GM12878 (cell line): ENCODE results near the gene DIRAS1. TPM values are rescaled to one million over a fixed set of nuclear protein-coding genes. Genes with fewer than 3 reads are reported as not detected.
A peak's percentile ranks its signal among the peaks of the same experiment; 100 is the strongest.

Source experiments
- ATAC-seq: fragments of 200-7000 bp; cut with Tn5 transposase; 3 replicates; pipeline ENCODE4 v1.9.1; 2020; ENCODE audit warnings: mild to moderate bottlenecking, moderate library complexity
- BruUV-seq: library from RNA; stranded (reverse); fragments of 400-500 nt; replicated peaks from 2 replicates; lab custom pipeline; 2021; lab: Mats Ljungman, UMichigan
- CTCF ChIA-PET: fragments of 300-600 bp; sonication (Branson Sonifier 250); formaldehyde crosslinking; extraction: SDS; loops from one replicate; lab custom pipeline; 2021; ENCODE audit warnings: inconsistent platforms; lab: Yijun Ruan, JAX
- POLR2A ChIA-PET: fragments of 350-600 bp; formaldehyde crosslinking; extraction: SDS; loops from one replicate; lab custom pipeline; 2021; ENCODE audit warnings: inconsistent platforms; lab: Charles Lee
- RAD21 ChIA-PET: fragments of 300-600 bp; sonication (Branson Sonifier 250); formaldehyde crosslinking; loops from one replicate; lab custom pipeline; 2023; ENCODE audit warnings: antibody characterized with exemption; ENCODE audit not compliant: unreplicated experiment; lab: Charles Lee
- SMC1A ChIA-PET: fragments of 300-600 bp; sonication (Branson Sonifier 250); formaldehyde crosslinking; loops from one replicate; lab custom pipeline; 2023; ENCODE audit not compliant: unreplicated experiment, uncharacterized antibody; lab: Charles Lee
- DNase-seq: peaks from one replicate; pipeline ENCODE4 v3.0.0-alpha.2; 2011; ENCODE audit warnings: low read depth, low spot score
- FAIRE-seq: peaks from 3 replicates; lab custom pipeline; 2011; peaks lifted over from hg19 to GRCh38; lab: Jason Lieb, UNC
- H2AFZ ChIP-seq: 2 replicates; pipeline ENCODE4 v1.6.0; 2011; ENCODE audit warnings: low read depth, low read length, control low read depth; ENCODE audit not compliant: control insufficient read depth
- H3K27ac ChIP-seq: 2 replicates; pipeline ENCODE4 v1.5.1; 2011; ENCODE audit warnings: control low read depth; ENCODE audit not compliant: control insufficient read depth, insufficient read depth
- H3K27me3 ChIP-seq, 2 experiments: replicated peaks in 1 of 2; 2 replicates each; pipeline versions ENCODE4 v1.6.0 to v1.6.1; 2011; ENCODE audit warnings: low read length in 1 of 2; ENCODE audit not compliant: control insufficient read depth in 2 of 2, insufficient read depth in 2 of 2
- H3K36me3 ChIP-seq, 2 experiments: 2 replicates each; pipeline ENCODE4 v1.5.1; 2011; ENCODE audit warnings: low read length in 1 of 2; ENCODE audit not compliant: control insufficient read depth in 2 of 2, insufficient read depth in 2 of 2
- H3K4me1 ChIP-seq: 2 replicates; pipeline ENCODE4 v1.6.1; 2011; ENCODE audit warnings: mild to moderate bottlenecking, low read length, moderate library complexity, mixed read lengths; ENCODE audit not compliant: control insufficient read depth, insufficient read depth
- H3K4me2 ChIP-seq: 2 replicates; pipeline ENCODE4 v1.6.0; 2011; ENCODE audit warnings: control low read depth; ENCODE audit not compliant: control insufficient read depth, insufficient read depth
- H3K4me3 ChIP-seq: fragments of 200-600 bp; sonication (generic); 2 replicates; pipeline ENCODE4 v1.5.1; 2016
- H3K79me2 ChIP-seq: 2 replicates; pipeline ENCODE4 v1.6.0; 2011; ENCODE audit warnings: low read length; ENCODE audit not compliant: control insufficient read depth, insufficient read depth
- H3K9ac ChIP-seq: 2 replicates; pipeline ENCODE4 v1.8.0; 2011; ENCODE audit warnings: low read length, control low read depth, mixed read lengths; ENCODE audit not compliant: control insufficient read depth, insufficient read depth
- H3K9me3 ChIP-seq: replicated peaks from 3 replicates; pipeline ENCODE4 v1.5.1; 2011; ENCODE audit warnings: mild to moderate bottlenecking, low read length; ENCODE audit not compliant: control insufficient read depth, insufficient read depth
- H4K20me1 ChIP-seq: 2 replicates; pipeline ENCODE4 v1.6.0; 2011; ENCODE audit not compliant: control insufficient read depth, insufficient read depth
- BHLHE40 ChIP-seq, 2 experiments: fragments of 450-650 bp in 1 of 2; IDR thresholded peaks; 2 replicates each; pipeline ENCODE4 v1.6.1; 2011 to 2017; ENCODE audit warnings: low read depth in 2 of 2, borderline replicate concordance in 1 of 2, improper control_type of control experiment in 1 of 2, low read length in 1 of 2, mild to moderate bottlenecking in 1 of 2
- EED ChIP-seq: sonication (generic); IDR thresholded peaks from 2 replicates; pipeline ENCODE4 v1.6.1; 2016; ENCODE audit warnings: antibody characterized with exemption, low read depth
- MYC ChIP-seq: IDR thresholded peaks from 2 replicates; pipeline ENCODE4 v1.6.1; 2011; ENCODE audit warnings: mild to moderate bottlenecking, low read length, moderate library complexity, inconsistent platforms; ENCODE audit not compliant: insufficient read depth, insufficient replicate concordance, insufficient read length, severe bottlenecking
- NKRF ChIP-seq: fragments of 450-650 bp; conservative IDR thresholded peaks from 2 replicates; pipeline ENCODE4 v1.6.1; 2017; ENCODE audit warnings: mild to moderate bottlenecking, moderate library complexity
- NR2C1 ChIP-seq: fragments of 450-650 bp; IDR thresholded peaks from 2 replicates; pipeline ENCODE4 v1.6.1; 2017; ENCODE audit warnings: antibody characterized with exemption, mild to moderate bottlenecking, moderate library complexity
- RAD21 ChIP-seq: IDR thresholded peaks from 2 replicates; pipeline ENCODE4 v1.6.1; 2011; ENCODE audit warnings: mild to moderate bottlenecking, low read depth, low read length, moderate library complexity; ENCODE audit not compliant: insufficient read depth
- TCF12 ChIP-seq: IDR thresholded peaks from 2 replicates; pipeline ENCODE4 v1.6.1; 2011; ENCODE audit warnings: low read depth, mild to moderate bottlenecking, low read length
- ZNF207 ChIP-seq: fragments of 450-650 bp; IDR thresholded peaks from 2 replicates; pipeline ENCODE4 v1.6.1; 2014; ENCODE audit warnings: antibody characterized with exemption, mild to moderate bottlenecking, borderline replicate concordance
- ZSCAN29 ChIP-seq: fragments of 450-650 bp; IDR thresholded peaks from 2 replicates; pipeline ENCODE4 v1.6.1; 2017; ENCODE audit warnings: mild to moderate bottlenecking, moderate library complexity
- WGBS: methylation state at CpG from one replicate; pipeline ENCODE4 v1.1.6; 2016; ENCODE audit warnings: low lambda C conversion rate; ENCODE audit not compliant: insufficient replicate concordance, insufficient coverage; ENCODE audit errors: missing lambda C conversion rate; 5-methylcytosine and 5-hydroxymethylcytosine counted together
- in situ Hi-C: fragments of 300-500 bp; cut with MboI; formaldehyde crosslinking; loops from 9 replicates; pipeline ENCODE4 v1.14.3; 2018; ENCODE audit warnings: mixed read lengths
- intact Hi-C: fragments of 100-400 bp; cut with micrococcal nuclease; formaldehyde crosslinking; loops from one replicate; pipeline ENCODE4 v1.14.2; 2022; ENCODE audit not compliant: unreplicated experiment
- polyA plus RNA-seq, 11 experiments: library from polyadenylated mRNA; depleted of rRNA in 4 of 11; unstranded in 6 of 11; stranded (reverse) in 5 of 11; fragments of >200 nt; fragmentation: Nextera tagmentation in 4 of 11; fragmentation: Illumina TruSeq in 1 of 11; extraction: Ambion mirVana in 4 of 11; extraction: Trizol in 1 of 11; gene quantifications; 1 replicate in 1 of 11; 2 replicates in 10 of 11; pipeline versions ENCODE4 v1.2.1 to v1.2.3, GENCODE V29; 2011 to 2016; ENCODE audit warnings: inconsistent platforms in 2 of 11, missing spikeins in 2 of 11, low read depth in 1 of 11
- total RNA-seq, 4 experiments: library from RNA; depleted of rRNA in 3 of 4; stranded (reverse); fragments of >200 nt in 3 of 4; fragmentation: Illumina TruSeq in 1 of 4; extraction: Trizol in 1 of 4; gene quantifications; 2 replicates each; pipeline versions ENCODE4 v1.2.1 to v1.2.3, GENCODE V29; 2013 to 2021
- TF ChIP-seq, protein P1 (sequence below): fragments of 450-650 bp; IDR thresholded peaks from 2 replicates; pipeline ENCODE4 v1.6.1; 2017; ENCODE audit warnings: mild to moderate bottlenecking, low read depth, inconsistent platforms; ENCODE audit not compliant: poor library complexity, severe bottlenecking

The DIRAS1 gene
- total and polyA plus RNA-seq, 10 of the 15 experiments (the other 5 are each of a cell fraction or from before 2014, with no cell fraction given), result 0.04 to 0.18 (median 0.08) TPM; not detected in 3

DNA sequence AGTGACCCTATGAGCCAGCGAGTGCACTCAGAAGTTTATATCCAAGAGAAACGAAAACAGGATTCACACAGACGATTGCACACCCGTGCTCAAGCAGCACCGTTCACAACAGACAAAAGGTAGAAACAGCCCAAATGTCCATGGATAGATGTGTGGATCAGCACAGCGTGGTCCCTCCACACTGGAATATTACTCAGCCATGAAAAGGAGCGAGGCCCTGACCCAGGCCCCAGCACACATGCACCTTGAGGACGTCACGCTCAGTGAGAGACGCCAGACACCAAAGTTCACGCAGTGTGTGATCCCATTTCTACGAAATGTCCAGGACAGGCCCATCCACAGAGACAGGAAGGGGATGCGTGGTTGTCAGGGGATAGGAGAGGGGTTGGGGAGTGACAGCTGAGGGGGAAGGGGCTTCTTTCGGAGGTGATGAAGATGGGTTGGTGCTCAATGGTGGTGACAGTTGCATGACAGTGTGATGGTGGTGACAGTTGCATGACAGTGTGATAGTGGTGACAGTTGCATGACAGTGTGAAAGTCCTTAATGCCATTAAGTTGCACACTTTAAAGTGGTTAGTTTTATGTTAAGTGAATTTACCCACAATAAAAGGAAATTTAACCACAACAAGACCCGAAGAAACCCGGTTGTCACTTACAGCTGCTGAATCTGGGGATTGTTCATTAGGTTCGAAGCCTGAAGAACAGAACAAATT is 37.6 kb upstream of the DIRAS1 start:
- ChIA-PET CTCF (interaction anchor here (0.9 to 1.5 kb wide), 2 partner anchors 9 to 110 kb away, joined by 4 to 5 read pairs; no protein-coding TSS in a partner anchor), POLR2A (interaction anchor here (0.6 kb wide), 1 partner anchor 178 kb away, joined by 3 read pairs; no protein-coding TSS in a partner anchor), SMC1A (no interaction called here), RAD21 (no interaction called here)
- Histone ChIP-seq H3K36me3 (peaks cover 8 to 43% of the 10 kb centered on the region in 2 experiments), H3K9ac (no peak overlapping the region), H3K79me2 (no peaks in the 10 kb centered on the region), H3K27ac (no peak overlapping the region), H4K20me1 (no peaks in the 10 kb centered on the region), H3K4me2 (no peak overlapping the region), H3K9me3 (no peaks in the 10 kb centered on the region), H3K4me1 (no peaks in the 10 kb centered on the region), H2AFZ (no peak overlapping the region), H3K27me3 (no peaks in the 10 kb centered on the region), H3K4me3 (no peak overlapping the region)
- TF ChIP-seq TCF12, result no peak
- no peak for TF ChIP-seq RAD21
- TF ChIP-seq EED, result no peak
- TF ChIP-seq MYC, result no peak
- no peak for TF ChIP-seq ZSCAN29
- no peak for TF ChIP-seq NR2C1
- TF ChIP-seq BHLHE40 (IDR thresholded peaks at IDR 0.05; ENCODE audit: borderline replicate concordance in 1 of 2, low read depth in 2 of 2, low read length in 1 of 2), result no peak
- no peak for TF ChIP-seq ZNF207
- TF ChIP-seq NKRF, result no peak
- TF ChIP-seq, protein P1, sequence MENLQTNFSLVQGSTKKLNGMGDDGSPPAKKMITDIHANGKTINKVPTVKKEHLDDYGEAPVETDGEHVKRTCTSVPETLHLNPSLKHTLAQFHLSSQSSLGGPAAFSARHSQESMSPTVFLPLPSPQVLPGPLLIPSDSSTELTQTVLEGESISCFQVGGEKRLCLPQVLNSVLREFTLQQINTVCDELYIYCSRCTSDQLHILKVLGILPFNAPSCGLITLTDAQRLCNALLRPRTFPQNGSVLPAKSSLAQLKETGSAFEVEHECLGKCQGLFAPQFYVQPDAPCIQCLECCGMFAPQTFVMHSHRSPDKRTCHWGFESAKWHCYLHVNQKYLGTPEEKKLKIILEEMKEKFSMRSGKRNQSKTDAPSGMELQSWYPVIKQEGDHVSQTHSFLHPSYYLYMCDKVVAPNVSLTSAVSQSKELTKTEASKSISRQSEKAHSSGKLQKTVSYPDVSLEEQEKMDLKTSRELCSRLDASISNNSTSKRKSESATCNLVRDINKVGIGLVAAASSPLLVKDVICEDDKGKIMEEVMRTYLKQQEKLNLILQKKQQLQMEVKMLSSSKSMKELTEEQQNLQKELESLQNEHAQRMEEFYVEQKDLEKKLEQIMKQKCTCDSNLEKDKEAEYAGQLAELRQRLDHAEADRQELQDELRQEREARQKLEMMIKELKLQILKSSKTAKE, result no peak
- BruUV-seq, result TSS peak; percentile 46
- no peak for FAIRE-seq
- intact Hi-C loops, result no loop called here
- WGBS, result 86% methylated on average over 17 of the region's 17 CpGs
- no peak for ATAC-seq
- in situ Hi-C loops, result no loop called here
- no peak for DNase-seq
